HEK293 (cell line): Measurements from ENCODE around the gene CAMKMT.

ENCODE experiments used
- CTCF ChIA-PET: fragments of 350-600 bp; formaldehyde crosslinking; extraction: SDS; loops from one replicate; lab custom pipeline; 2021; ENCODE audit warnings: antibody characterized with exemption; lab: Yijun Ruan, JAX
- POLR2A ChIA-PET: fragments of 300-600 bp; formaldehyde crosslinking; extraction: SDS; loops from one replicate; lab custom pipeline; 2020; ENCODE audit warnings: antibody characterized with exemption, inconsistent platforms; lab: Yijun Ruan, JAX
- H3K27ac ChIP-seq: fragments of 200-500 bp; sonication (Bioruptor generic); 2 replicates; pipeline ENCODE4 v1.5.1; 2014; ENCODE audit warnings: low read depth, low read length, control low read depth, inconsistent platforms; ENCODE audit errors: extremely low read depth
- H3K36me3 ChIP-seq, 2 experiments: fragments of 200-500 bp in 1 of 2; sonication (Bioruptor generic) in 1 of 2; 1 replicate in 1 of 2; 2 replicates in 1 of 2; pipeline ENCODE4 v1.5.1; 2014 to 2017; ENCODE audit warnings: inconsistent platforms in 2 of 2, low read length in 2 of 2; ENCODE audit not compliant: control insufficient read depth in 2 of 2, insufficient read depth in 1 of 2
- H3K4me1 ChIP-seq: fragments of 200-500 bp; sonication (Bioruptor generic); 2 replicates; pipeline ENCODE4 v1.5.1; 2014; ENCODE audit warnings: mild to moderate bottlenecking, low read length, inconsistent platforms; ENCODE audit not compliant: control insufficient read depth, insufficient read depth
- H3K4me3 ChIP-seq: 2 replicates; pipeline ENCODE4 v1.5.1; 2011; ENCODE audit warnings: low read depth, mild to moderate bottlenecking, control low read depth, low read length, moderate library complexity
- H3K9me3 ChIP-seq: fragments of 200-500 bp; sonication (Bioruptor generic); 2 replicates; pipeline ENCODE4 v1.5.1; 2014; ENCODE audit warnings: low read depth, low read length, inconsistent platforms; ENCODE audit not compliant: control insufficient read depth, insufficient read depth
- HOXC10 ChIP-seq: sonication (generic); formaldehyde crosslinking; IDR thresholded peaks from 2 replicates; pipeline ENCODE4 v1.8.1; 2023; ENCODE audit warnings: mild to moderate bottlenecking, missing genetic modification reagents
- KLF10 ChIP-seq: fragments of 450-650 bp; IDR thresholded peaks from 2 replicates; pipeline ENCODE4 v1.5.1; 2018; ENCODE audit warnings: missing biosample characterization, mild to moderate bottlenecking, missing genetic modification characterization
- SALL2 ChIP-seq: fragments of 450-650 bp; formaldehyde crosslinking; IDR thresholded peaks from 2 replicates; pipeline ENCODE4 v1.5.0; 2017; ENCODE audit warnings: missing biosample characterization, mild to moderate bottlenecking, missing genetic modification characterization, borderline replicate concordance
- SCRT2 ChIP-seq: fragments of 450-650 bp; formaldehyde crosslinking; IDR thresholded peaks from 2 replicates; pipeline ENCODE4 v1.5.1; 2016; ENCODE audit warnings: missing biosample characterization, missing genetic modification characterization
- TSHZ1 ChIP-seq: fragments of 450-650 bp; formaldehyde crosslinking; IDR thresholded peaks from 2 replicates; pipeline ENCODE4 v1.5.1; 2016; ENCODE audit warnings: missing biosample characterization, missing genetic modification characterization, borderline replicate concordance
- YY1 ChIP-seq: fragments of 450-650 bp; formaldehyde crosslinking; IDR thresholded peaks from 2 replicates; pipeline ENCODE4 v1.5.1; 2018; ENCODE audit warnings: missing biosample characterization, missing genetic modification characterization
- ZNF10 ChIP-seq: fragments of 450-650 bp; formaldehyde crosslinking; IDR thresholded peaks from 2 replicates; pipeline ENCODE4 v1.5.1; 2017; ENCODE audit warnings: missing biosample characterization, missing genetic modification characterization
- ZNF114 ChIP-seq: fragments of 450-650 bp; formaldehyde crosslinking; IDR thresholded peaks from 2 replicates; pipeline ENCODE4 v1.5.0; 2017; ENCODE audit warnings: missing biosample characterization, missing genetic modification characterization
- ZNF146 ChIP-seq: fragments of 450-650 bp; formaldehyde crosslinking; IDR thresholded peaks from 2 replicates; pipeline ENCODE4 v1.5.1; 2016; ENCODE audit warnings: missing biosample characterization, missing genetic modification characterization
- ZNF24 ChIP-seq: fragments of 450-650 bp; formaldehyde crosslinking; IDR thresholded peaks from 2 replicates; pipeline ENCODE4 v1.5.1; 2016; ENCODE audit warnings: missing biosample characterization, missing genetic modification characterization
- ZNF280C ChIP-seq: fragments of 450-650 bp; formaldehyde crosslinking; IDR thresholded peaks from 2 replicates; pipeline ENCODE4 v1.5.1; 2016; ENCODE audit warnings: missing biosample characterization, missing genetic modification characterization
- ZNF473 ChIP-seq: fragments of 450-650 bp; formaldehyde crosslinking; IDR thresholded peaks from 2 replicates; pipeline ENCODE4 v1.5.1; 2017; ENCODE audit warnings: missing biosample characterization, missing genetic modification characterization
- ZNF510 ChIP-seq: fragments of 450-650 bp; formaldehyde crosslinking; IDR thresholded peaks from 2 replicates; pipeline ENCODE4 v1.5.1; 2018; ENCODE audit warnings: mild to moderate bottlenecking, missing genetic modification characterization, missing biosample characterization; ENCODE audit not compliant: insufficient replicate concordance
- ZNF514 ChIP-seq: fragments of 450-650 bp; formaldehyde crosslinking; IDR thresholded peaks from 2 replicates; pipeline ENCODE4 v1.5.1; 2016; ENCODE audit warnings: missing biosample characterization, missing genetic modification characterization
- ZNF549 ChIP-seq: fragments of 450-650 bp; IDR thresholded peaks from 2 replicates; pipeline ENCODE4 v1.5.1; 2018; ENCODE audit warnings: missing biosample characterization, missing genetic modification characterization, mild to moderate bottlenecking, inconsistent platforms, moderate library complexity
- ZNF580 ChIP-seq: fragments of 450-650 bp; formaldehyde crosslinking; IDR thresholded peaks from 2 replicates; pipeline ENCODE4 v1.5.1; 2016; ENCODE audit warnings: missing biosample characterization, missing genetic modification characterization
- ZNF623 ChIP-seq: fragments of 450-650 bp; formaldehyde crosslinking; IDR thresholded peaks from 2 replicates; pipeline ENCODE4 v1.5.1; 2016; ENCODE audit warnings: missing biosample characterization, missing genetic modification characterization
- ZNF645 ChIP-seq: fragments of 450-650 bp; formaldehyde crosslinking; IDR thresholded peaks from 2 replicates; pipeline ENCODE4; 2016; ENCODE audit warnings: missing biosample characterization, missing genetic modification characterization
- ZNF785 ChIP-seq: fragments of 450-650 bp; formaldehyde crosslinking; IDR thresholded peaks from 2 replicates; pipeline ENCODE4 v1.5.1; 2016; ENCODE audit warnings: missing biosample characterization, missing genetic modification characterization

Gene CAMKMT

GRCh38 chr2:44708661-44709000 lies 346.9 kb downstream of the CAMKMT start:
- POLR2A ChIA-PET = no interaction called here
- TF ChIP-seq ZNF580 (tag by site-specific recombination) = no peak
- no peak for TF ChIP-seq YY1
- no peak for TF ChIP-seq ZNF549 (tag by site-specific recombination)
- TF ChIP-seq KLF10 = no peak
- no peak for TF ChIP-seq ZNF473 (tag by site-specific recombination)
- TF ChIP-seq ZNF10 (tag by site-specific recombination) = no peak
- no peaks in the 10 kb centered on the region for H3K9me3 ChIP-seq
- no peak overlapping the region for H3K4me3 ChIP-seq
- H3K27ac ChIP-seq = no peak overlapping the region
- CTCF ChIA-PET = interaction anchor here (0.7 to 2.6 kb wide), 5 partner anchors 11 to 1351 kb away, joined by 3 to 16 read pairs (median 4); no protein-coding TSS in a partner anchor
- H3K4me1 ChIP-seq = no peaks in the 10 kb centered on the region; the same call in 1 of the 2 replicates
- no peaks in the 10 kb centered on the region for H3K36me3 ChIP-seq

GRCh38 chr2:44713170-44713569 lies 351.4 kb downstream of the CAMKMT start:
- no peaks in the 10 kb centered on the region for H3K4me1 ChIP-seq
- H3K36me3 ChIP-seq = no peaks in the 10 kb centered on the region
- CTCF ChIA-PET = no interaction called here
- H3K4me3 ChIP-seq = no peak overlapping the region
- no peak overlapping the region for H3K27ac ChIP-seq
- POLR2A ChIA-PET = no interaction called here
- no peaks in the 10 kb centered on the region for H3K9me3 ChIP-seq
- TF ChIP-seq SCRT2 = 0 out of 2 replicates have a peak, but pooled peaks have one; percentile 24
- TF ChIP-seq ZNF645 (tag by site-specific recombination) = no peak
- TF ChIP-seq, all 188 proteins: peak for 1

GRCh38 chr2:44715671-44716081 lies 353.9 kb downstream of the CAMKMT start:
- no peaks in the 10 kb centered on the region for H3K9me3 ChIP-seq
- TF ChIP-seq HOXC10 (CRISPR knock-in tag) (no peak), ZNF280C (tag by site-specific recombination) (no peak)
- H3K27ac ChIP-seq = no peak overlapping the region
- no peak overlapping the region for H3K4me3 ChIP-seq
- POLR2A ChIA-PET = no interaction called here
- CTCF ChIA-PET = interaction anchor here (0.6 to 2.3 kb wide), 12 partner anchors 10 to 327 kb away, joined by 3 to 10 read pairs (median 3); no protein-coding TSS in a partner anchor
- no peaks in the 10 kb centered on the region for H3K4me1 ChIP-seq
- no peaks in the 10 kb centered on the region for H3K36me3 ChIP-seq

- Histone ChIP-seq H3K36me3 (no peaks in the 10 kb centered on the region), H3K4me3 (no peak overlapping the region), H3K4me1 (no peaks in the 10 kb centered on the region), H3K27ac (no peak overlapping the region), H3K9me3 (no peaks in the 10 kb centered on the region)
- no peak for TF ChIP-seq ZNF514 (tag by site-specific recombination)
- ChIA-PET CTCF (interaction anchor here (0.6 to 2.3 kb wide), 5 partner anchors 24 to 239 kb away, joined by 3 to 10 read pairs (median 3); no protein-coding TSS in a partner anchor), POLR2A (no interaction called here)
Observed at GRCh38 chr2:44716131-44716530, 354.4 kb downstream of the CAMKMT start.

- Histone ChIP-seq H3K4me3 (no peak overlapping the region), H3K27ac (no peak overlapping the region), H3K36me3 (no peaks in the 10 kb centered on the region), H3K4me1 (no peaks in the 10 kb centered on the region), H3K9me3 (no peaks in the 10 kb centered on the region)
- ChIA-PET POLR2A (no interaction called here), CTCF (interaction anchor here (0.6 to 1.0 kb wide), 2 partner anchors 11 to 239 kb away, joined by 5 read pairs; no protein-coding TSS in a partner anchor)
- TF ChIP-seq ZNF623 (tag by site-specific recombination) = no peak
- no peak for TF ChIP-seq ZNF24 (tag by site-specific recombination)
- no peak for TF ChIP-seq ZNF785 (tag by site-specific recombination)
- no peak for TF ChIP-seq ZNF114 (tag by site-specific recombination)
- no peak for TF ChIP-seq ZNF510 (tag by site-specific recombination)
- no peak for TF ChIP-seq ZNF146 (tag by site-specific recombination)
- no peak for TF ChIP-seq SALL2
- TF ChIP-seq TSHZ1 (tag by site-specific recombination) = no peak
Observed at GRCh38 chr2:44718431-44718830, 356.7 kb downstream of the CAMKMT start.
